GM18873 (cell line): Measurements from ENCODE around the gene SEBOX.

Experiments used
- ATAC-seq: cut with Tn5 transposase; IDR thresholded peaks from one replicate; pipeline ENCODE4 v1.9.1; 2021; ENCODE audit warnings: mild to moderate bottlenecking, moderate library complexity, moderate number of reproducible peaks; ENCODE audit not compliant: unreplicated experiment, low FRiP score

SEBOX gene

DNA sequence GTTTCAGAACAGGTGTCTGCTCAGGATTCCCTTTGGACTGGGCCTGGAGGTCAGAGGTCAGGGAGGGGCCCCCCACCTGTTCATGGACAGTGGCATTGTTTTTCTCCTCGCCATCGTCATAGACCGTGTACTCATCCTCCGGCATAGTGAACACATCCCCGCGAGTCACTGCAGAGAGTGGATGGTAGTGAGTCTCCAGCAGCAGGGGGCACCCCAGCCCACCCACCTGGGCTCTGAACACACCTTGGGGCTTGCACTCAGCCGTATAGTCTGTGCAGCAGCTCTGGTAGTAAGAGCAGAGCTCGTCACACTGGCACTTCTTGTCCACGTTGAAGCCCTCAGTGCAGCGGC is 4.7 kb upstream of the SEBOX start:
- ATAC-seq = no peak

- ATAC-seq = no peak
These were observed 4.1 kb upstream of the SEBOX start for GRCh38 chr17:28368915-28369683.

GRCh38 chr17:28368306-28368831 is 3.4 kb upstream of the SEBOX start:
- no peak for ATAC-seq

DNA sequence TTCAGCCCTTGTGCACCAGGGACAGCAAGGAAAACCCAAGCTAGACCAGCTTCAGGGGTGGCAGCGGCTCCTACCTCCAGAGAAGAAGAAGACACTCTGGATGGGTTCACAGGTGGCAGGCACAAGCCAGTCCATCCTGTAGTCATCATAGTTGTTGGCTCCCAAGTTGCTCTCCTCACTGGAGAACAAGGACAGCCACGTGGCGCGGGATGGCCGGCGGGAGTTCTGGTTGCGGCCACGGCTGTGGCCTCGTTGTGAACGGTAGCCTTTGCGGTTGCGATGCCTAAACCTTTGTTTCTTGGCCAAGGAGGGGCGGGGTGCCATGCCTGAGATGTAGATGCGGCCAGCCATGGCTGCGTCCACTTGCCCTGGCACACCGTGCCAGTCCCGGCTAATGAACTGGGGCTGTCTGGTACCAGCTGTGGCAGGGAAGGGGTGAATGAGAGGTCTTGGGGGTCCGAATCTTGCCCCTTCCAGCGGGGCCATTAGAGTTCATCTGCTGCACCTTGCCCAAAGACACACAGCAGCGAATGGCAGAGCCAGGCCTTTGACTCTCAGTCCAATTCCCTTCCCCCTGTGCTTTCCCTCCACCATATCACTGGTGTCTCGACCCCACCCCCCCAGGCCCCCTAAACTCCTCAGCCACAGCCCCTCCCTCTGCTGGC is 2.8 kb upstream of the SEBOX start:
- ATAC-seq = no peak

DNA sequence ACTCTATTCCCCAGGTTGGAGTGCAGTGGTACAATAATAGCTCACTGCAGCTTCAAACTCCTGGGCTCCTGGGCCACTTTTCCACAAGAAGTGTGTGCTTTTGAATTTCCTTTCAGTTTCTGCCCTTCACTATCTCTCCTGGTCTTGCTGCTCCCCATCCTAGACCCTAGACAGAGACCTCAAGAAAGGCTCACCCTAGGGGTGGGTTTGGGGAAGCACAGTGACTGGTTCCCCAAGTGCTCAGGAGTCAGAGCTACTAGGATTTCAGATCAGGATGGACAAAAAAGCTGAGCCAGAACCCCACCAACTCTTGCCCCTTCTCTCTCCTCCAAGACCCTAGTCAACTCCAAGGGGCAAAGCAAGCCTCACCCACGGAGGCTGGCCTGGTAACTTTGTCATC is 1.6 kb upstream of the SEBOX start:
- no peak for ATAC-seq

- no peak for ATAC-seq
These were observed 488 bp upstream of the SEBOX start for GRCh38 chr17:28365487-28365886.

- ATAC-seq = no peak
These were observed 986 bp downstream of the SEBOX start for GRCh38 chr17:28363776-28364650.

DNA sequence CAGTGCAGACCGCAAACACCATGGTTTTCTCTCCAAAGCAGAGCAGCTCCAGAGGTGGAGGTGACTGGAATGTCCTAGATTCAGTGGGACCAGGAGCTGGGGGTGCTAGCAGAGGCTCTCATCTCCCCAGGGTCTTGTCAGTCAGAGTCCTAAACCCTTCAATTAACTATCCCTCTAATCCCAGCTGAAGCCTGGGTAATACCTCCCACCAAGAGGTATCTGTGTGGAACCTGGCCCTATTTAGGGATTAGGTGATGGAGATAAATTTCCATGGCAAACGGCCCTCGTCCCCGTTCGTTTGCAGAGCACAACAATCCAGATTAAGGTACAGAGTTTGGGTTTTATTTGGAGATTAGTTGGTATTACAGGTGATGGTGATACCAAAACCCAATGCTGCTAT is 1.8 kb downstream of the SEBOX start:
- no peak for ATAC-seq

GRCh38 chr17:28357901-28358197 is 7.2 kb downstream of the SEBOX start:
- no peak for ATAC-seq

DNA sequence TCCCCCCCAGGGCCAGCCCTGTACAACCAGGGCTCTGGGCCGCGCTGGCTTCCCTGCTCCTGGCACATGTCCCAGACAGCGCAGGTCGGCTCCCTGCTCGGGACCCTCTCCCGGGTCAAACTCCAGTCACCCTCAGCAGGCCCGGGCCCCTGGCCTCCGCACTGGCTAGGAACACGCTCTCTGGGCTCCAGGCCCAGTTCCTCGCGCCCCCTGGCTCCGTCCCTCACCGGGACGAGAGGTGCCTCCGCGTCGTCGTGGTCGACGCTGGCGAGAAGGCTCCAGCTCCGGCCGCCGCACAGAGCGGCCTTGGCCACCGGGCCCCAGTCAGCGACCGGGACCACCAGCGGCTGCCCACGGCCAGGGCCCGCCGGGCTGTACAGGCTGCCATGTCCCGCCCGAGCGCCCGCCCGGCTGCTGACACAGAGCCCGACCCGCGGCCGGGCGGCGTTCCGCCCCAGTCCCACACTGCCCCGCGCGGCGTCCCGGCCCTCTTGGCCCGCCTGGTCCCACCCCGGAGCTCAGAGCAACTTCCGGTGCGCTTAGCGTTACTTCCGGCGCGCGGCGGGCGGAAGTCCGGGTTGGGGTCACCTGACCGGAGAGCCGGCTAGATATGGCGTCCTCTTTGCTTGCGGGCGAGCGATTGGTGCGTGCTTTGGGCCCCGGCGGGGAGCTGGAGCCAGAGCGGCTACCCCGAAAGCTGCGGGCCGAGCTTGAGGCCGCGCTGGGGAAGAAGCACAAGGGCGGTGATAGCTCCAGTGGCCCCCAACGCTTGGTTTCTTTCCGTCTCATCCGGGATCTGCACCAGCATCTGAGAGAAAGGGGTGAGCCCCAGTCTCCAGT is 7.7 kb downstream of the SEBOX start, which contains the start of gene POLDIP2:
Gene POLDIP2 (minus strand): TSS at position 467 of the 840 bp plus-strand sequence. CDS start 79 bp downstream, at position 388.
- peak; percentile 76 for ATAC-seq

DNA sequence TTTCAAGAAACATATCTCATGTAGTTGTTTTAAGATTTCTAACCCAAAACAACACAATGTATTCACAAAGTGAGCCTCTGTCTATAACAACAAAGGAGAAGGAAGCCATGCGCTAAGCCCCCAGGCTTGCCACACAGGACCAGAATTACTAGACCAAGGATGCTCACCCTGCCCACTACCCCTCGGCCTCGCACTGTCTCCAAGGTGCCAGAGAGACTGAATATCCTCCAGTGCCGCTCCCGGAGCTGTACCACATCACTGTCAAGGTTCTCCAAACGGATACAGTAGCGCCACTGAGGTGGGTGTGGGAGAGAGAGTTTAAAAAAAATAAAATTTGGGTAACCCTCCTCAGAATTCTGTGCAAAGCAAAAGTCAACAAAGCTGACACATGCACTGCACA is 14.7 kb downstream of the SEBOX start:
- ATAC-seq = no peak

DNA sequence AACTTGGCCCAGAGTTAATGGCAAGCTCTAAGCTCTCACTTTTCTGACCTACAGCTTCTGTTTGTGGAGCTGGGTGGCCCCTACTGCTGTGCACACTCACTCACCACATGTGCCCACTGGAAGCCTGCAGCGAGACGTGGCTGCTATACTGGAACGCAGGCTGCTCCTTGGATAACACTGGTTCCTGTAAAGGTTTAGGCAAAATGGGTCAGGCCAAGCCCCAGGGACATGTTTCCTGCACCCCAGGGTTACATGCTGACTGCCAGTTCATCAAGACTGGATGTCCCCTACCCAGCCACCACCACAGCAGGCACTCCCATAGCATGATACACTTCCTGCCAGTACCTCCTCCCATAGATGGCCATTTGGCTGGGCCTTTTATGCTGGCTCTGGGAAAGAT is 16.0 kb downstream of the SEBOX start:
- no peak for ATAC-seq

DNA sequence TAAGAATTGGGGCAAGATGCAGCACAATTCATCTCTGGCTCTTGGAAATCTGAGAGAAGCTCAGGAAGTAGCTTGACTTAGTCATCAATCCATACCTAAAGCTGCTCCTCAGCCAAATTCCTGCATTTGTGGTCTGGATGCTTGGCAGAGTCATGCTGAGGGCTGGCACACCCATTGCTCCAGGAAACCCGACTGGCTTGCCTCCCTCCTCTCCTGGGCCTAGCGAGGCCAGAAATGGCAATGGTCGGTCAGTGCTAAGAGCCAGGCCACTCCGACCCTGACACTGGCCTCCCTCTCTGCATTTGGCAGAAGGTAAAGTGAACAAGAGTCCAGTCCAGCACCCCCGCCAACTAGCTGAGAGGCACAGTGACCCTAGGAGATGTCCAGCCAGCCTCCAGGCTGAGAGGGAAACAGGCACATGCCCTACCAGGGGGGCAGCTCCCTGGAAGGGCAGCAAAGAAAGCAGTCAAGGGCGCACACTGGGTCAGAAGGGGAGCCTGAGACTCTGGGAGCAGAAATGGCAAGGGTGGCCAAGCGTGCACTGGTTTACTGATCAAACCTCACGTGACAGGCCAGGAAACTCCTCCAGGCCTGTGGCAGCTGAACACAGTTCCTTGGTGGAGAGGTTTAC is 17.6 kb downstream of the SEBOX start:
- no peak for ATAC-seq

DNA sequence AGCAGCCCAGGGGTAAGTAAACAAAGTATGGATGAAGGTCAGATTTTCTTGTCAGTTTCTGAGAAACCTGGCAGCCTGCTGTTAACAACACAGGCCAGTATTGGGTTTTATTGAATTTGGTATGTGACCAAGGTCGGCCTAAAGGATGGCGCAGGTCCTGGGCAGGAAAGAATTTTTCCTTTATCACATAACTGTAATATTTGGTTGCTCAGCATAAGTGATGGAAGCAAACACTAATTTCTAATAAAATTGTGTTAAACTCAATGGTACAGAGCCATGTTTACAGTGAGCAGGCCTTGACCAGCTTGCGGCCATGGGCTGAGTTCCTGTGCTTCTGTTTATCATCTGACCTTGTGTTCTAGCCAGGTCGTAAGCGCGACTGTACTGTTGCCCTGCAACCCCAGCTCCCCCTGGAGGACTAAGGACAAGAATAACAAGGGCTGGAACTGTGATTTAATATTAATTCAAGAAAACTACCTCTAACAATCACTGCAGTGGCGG is 18.2 kb downstream of the SEBOX start:
- no peak for ATAC-seq

GRCh38 chr17:28346199-28346580 is 18.8 kb downstream of the SEBOX start:
- no peak for ATAC-seq

GRCh38 chr17:28345419-28346198 is 19.4 kb downstream of the SEBOX start:
- ATAC-seq = no peak

- no peak for ATAC-seq
These were observed 20.5 kb downstream of the SEBOX start for GRCh38 chr17:28344435-28344901.

GRCh38 chr17:28344011-28344410 is 21.0 kb downstream of the SEBOX start:
- ATAC-seq = no peak

DNA sequence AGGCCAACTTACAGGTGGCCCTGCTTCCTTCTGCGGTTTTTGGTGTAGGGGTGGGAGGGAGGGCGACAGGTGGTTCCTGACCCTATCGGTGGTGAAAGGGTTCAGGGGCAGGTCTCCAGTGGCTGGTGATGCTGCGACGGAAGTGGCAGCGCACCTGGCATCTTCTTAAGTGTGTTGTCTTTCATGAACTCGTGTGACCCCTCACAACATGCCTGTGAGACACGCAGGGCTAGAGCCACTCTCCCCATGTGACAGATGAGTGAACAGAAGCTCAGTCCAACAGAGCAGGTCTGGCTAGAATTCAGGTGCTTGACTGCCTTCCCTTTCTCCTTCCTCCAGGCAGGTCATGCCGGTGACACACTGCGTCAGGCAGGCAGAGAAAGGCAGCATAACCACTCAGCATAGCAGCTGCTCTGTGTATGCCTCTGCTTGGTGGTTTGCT is 21.5 kb downstream of the SEBOX start:
- no peak for ATAC-seq
